ENCODE data around the gene WDR82. TPM values are rescaled to one million over a fixed set of nuclear protein-coding genes. Genes with fewer than 3 reads are reported as not detected.

The WDR82 gene
- total RNA-seq, 4 donors from 2014 or later, result 66.4 to 76.4 (median 72.2) TPM

DNA sequence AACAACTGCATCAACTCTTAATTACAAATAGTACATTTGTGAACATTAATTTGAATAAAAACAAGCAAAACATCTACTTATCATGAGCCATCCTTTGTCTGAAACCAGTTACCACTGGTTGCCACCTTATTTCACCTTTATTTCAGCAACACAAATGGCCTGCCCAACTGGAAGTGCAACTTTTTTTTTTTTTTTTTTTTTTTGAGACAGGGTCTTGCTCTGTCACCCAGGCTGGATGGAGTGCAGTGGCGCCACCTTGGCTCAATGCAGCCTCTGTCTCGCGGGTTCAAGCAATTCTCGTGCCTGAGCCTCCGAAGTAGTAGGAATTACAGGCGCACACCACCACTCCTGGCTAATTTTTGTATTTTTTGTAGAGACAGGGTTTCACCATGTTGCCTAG is 13.1 kb downstream of the WDR82 start:
- H3K9me3 ChIP-seq, result no peaks in the 10 kb centered on the region
- intact Hi-C loops (cut with DNase I), result no loop called here
- no peaks in the 10 kb centered on the region for H3K27me3 ChIP-seq
- no peak overlapping the region for H3K4me3 ChIP-seq (replicated peaks in 1 of 3)
- peak; percentile 25 to 42 for DNase-seq
- H3K4me1 ChIP-seq, result peaks cover 18 to 30% of the 10 kb centered on the region in 2 donors
- H3K27ac ChIP-seq, result no peak overlapping the region
- H3K36me3 ChIP-seq, result peaks cover 64 to 74% of the 10 kb centered on the region in 2 donors
- TF ChIP-seq, protein P1, sequence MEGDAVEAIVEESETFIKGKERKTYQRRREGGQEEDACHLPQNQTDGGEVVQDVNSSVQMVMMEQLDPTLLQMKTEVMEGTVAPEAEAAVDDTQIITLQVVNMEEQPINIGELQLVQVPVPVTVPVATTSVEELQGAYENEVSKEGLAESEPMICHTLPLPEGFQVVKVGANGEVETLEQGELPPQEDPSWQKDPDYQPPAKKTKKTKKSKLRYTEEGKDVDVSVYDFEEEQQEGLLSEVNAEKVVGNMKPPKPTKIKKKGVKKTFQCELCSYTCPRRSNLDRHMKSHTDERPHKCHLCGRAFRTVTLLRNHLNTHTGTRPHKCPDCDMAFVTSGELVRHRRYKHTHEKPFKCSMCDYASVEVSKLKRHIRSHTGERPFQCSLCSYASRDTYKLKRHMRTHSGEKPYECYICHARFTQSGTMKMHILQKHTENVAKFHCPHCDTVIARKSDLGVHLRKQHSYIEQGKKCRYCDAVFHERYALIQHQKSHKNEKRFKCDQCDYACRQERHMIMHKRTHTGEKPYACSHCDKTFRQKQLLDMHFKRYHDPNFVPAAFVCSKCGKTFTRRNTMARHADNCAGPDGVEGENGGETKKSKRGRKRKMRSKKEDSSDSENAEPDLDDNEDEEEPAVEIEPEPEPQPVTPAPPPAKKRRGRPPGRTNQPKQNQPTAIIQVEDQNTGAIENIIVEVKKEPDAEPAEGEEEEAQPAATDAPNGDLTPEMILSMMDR (IDR thresholded peaks at IDR 0.05), result no peak
- TF ChIP-seq POLR2A (IDR thresholded peaks at IDR 0.05), result no peak
- 85 to 96% methylated on average over 6 of the region's 6 CpGs for WGBS, 2 donors

DNA sequence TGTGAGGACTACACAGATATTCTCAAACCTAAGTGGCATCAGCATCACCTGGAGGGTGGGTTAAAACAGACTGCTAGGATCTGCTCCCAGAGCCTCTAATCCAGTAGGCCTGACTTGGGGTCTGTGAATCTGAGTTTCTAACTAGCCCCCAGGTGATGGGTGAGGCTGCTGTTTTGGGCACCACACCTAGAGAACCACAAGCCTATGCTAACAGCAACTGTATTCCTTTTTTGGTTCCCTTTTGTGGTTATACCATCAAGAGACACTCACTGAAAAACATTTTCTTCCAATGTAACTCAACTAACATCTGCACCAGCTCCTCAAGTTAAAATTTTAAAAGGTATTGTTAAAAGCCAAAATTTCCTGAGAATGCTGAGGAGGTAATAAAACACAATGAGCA is 16.0 kb downstream of the WDR82 start:
- no peak for DNase-seq
- Histone ChIP-seq H3K4me3 (replicated peaks in 1 of 3) (no peak overlapping the region), H3K4me1 (peaks cover 0 to 1% of the 10 kb centered on the region in 2 donors), H3K36me3 (peaks cover 86 to 88% of the 10 kb centered on the region in 2 donors), H3K27me3 (no peaks in the 10 kb centered on the region), H3K27ac (no peak overlapping the region), H3K9me3 (no peaks in the 10 kb centered on the region)
- intact Hi-C loops (cut with DNase I), result no loop called here
- TF ChIP-seq, protein P1 (IDR thresholded peaks at IDR 0.05), result no peak
- no peak for TF ChIP-seq POLR2A (IDR thresholded peaks at IDR 0.05)

DNA sequence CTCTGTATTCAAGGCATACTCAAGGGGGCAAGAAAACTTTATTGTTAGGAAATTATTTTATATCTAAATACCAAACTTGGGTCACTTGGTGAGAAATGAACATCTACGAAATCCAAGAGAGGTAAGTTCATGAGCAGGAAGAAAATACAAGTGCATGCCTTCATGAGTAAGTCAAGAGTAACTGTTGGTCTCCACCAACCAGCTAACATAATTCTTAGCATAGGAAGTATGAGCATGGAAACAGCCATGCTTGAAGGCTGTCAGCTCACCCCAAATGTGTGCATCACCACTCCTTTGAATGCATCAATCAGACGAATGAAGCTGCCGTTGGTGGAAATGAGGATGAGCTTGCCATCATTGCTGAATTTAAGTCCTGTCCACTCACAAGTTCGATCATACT is 19.0 kb downstream of the WDR82 start:
- H3K4me3 ChIP-seq (replicated peaks in 1 of 3), result no peak overlapping the region
- TF ChIP-seq POLR2A (IDR thresholded peaks at IDR 0.05), result no peak
- TF ChIP-seq, protein P1 (IDR thresholded peaks at IDR 0.05), result no peak
- no peak overlapping the region for H3K27ac ChIP-seq
- no peak for DNase-seq
- WGBS, 2 donors, result 91 to 94% methylated on average over 4 of the region's 4 CpGs
- intact Hi-C loops (cut with DNase I), result no loop called here
- no peaks in the 10 kb centered on the region for H3K9me3 ChIP-seq
- H3K4me1 ChIP-seq, result no peaks in the 10 kb centered on the region
- H3K36me3 ChIP-seq, result peaks cover 89 to 96% of the 10 kb centered on the region in 2 donors
- no peaks in the 10 kb centered on the region for H3K27me3 ChIP-seq

DNA sequence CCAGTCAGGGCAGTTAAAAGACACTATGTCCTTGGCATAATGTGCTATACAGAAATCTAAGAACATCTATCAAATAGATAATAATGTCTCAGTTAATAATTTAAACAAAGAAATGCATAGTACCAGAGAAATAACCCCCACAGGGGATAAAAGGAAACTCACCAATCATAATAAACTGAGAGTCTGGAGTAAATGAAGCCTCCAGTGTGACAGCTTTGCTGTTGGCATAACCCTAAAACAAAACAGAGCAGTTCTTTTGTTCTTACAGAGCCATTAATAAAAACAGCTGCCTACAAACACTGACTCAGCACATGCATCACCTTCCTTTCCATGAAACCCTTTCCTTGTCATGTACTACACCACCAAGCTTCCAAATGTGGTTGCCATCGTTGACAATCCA is 19.4 kb downstream of the WDR82 start:
- intact Hi-C loops (cut with DNase I), result no loop called here
- Histone ChIP-seq H3K4me3 (replicated peaks in 1 of 3) (no peak overlapping the region), H3K36me3 (peaks cover 89 to 97% of the 10 kb centered on the region in 2 donors), H3K9me3 (no peaks in the 10 kb centered on the region), H3K4me1 (no peaks in the 10 kb centered on the region), H3K27ac (no peak overlapping the region), H3K27me3 (no peaks in the 10 kb centered on the region)
- DNase-seq, result no peak
- 73 to 82% methylated on average over 1 of the region's 1 CpG for WGBS, 2 donors
- TF ChIP-seq POLR2A (IDR thresholded peaks at IDR 0.05), result no peak
- TF ChIP-seq, protein P1 (IDR thresholded peaks at IDR 0.05), result no peak

DNA sequence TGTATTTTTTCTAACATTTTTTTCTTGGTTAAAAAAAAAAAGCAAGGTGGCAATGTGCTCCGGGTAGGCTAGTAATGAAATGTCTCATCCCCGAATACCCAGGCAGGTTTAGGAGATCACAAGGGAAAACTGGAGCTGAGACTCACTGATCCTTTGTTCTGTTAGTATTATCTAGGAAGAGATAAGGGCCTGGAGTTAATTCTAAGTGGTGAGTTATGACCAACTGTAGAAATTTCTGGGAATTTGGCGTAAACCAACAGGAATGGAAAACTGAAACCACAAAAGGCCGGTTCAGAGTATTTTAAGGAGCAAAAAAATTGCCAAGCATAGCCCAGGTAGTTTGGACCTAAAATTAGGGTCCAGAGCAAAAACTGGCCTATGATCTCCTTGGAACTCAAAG is 20.5 kb downstream of the WDR82 start:
- no peaks in the 10 kb centered on the region for H3K4me1 ChIP-seq
- DNase-seq, result no peak
- no peaks in the 10 kb centered on the region for H3K9me3 ChIP-seq
- H3K4me3 ChIP-seq (replicated peaks in 1 of 3), result no peak overlapping the region
- no peaks in the 10 kb centered on the region for H3K27me3 ChIP-seq
- TF ChIP-seq, protein P1 (IDR thresholded peaks at IDR 0.05), result no peak
- no peak for TF ChIP-seq POLR2A (IDR thresholded peaks at IDR 0.05)
- H3K36me3 ChIP-seq, result peaks cover 92 to 99% of the 10 kb centered on the region in 2 donors
- no peak overlapping the region for H3K27ac ChIP-seq
- 88 to 93% methylated on average over 4 of the region's 4 CpGs for WGBS, 2 donors
- intact Hi-C loops (cut with DNase I), result no loop called here
